Body of pancreas (tissue), 4 donors: Measurements from ENCODE around the gene CYFIP1. TPM values are rescaled to one million over a fixed set of nuclear protein-coding genes. Genes with fewer than 3 reads are reported as not detected.
A peak's percentile ranks its signal among the peaks of the same experiment; 100 is the strongest.

Source experiments
- ATAC-seq: fragments of 150-250 bp; one replicate; pipeline ENCODE4 v1.9.1; 2016
- DNase-seq, 4 donors: peaks; one replicate each; pipeline ENCODE4 v3.0.0-alpha.2; 2019
- H3K27ac ChIP-seq, 4 donors: fragments of 200-600 bp; sonication (generic); 1 replicate in 3 of 4; 2 replicates in 1 of 4; pipeline versions ENCODE4 v1.5.1 to v1.6.1; 2016 to 2019; ENCODE audit warnings: mild to moderate bottlenecking in 1 of 4, mixed read lengths in 1 of 4, moderate library complexity in 1 of 4
- H3K27me3 ChIP-seq, 2 donors: fragments of 200-600 bp; sonication (generic); one replicate each; pipeline ENCODE4 v1.6.0; 2016; ENCODE audit warnings: mild to moderate bottlenecking in 1 of 2
- H3K36me3 ChIP-seq, 2 donors: fragments of 200-600 bp; sonication (generic); replicated peaks in 1 of 2; 2 replicates each; pipeline ENCODE4 v1.5.1; 2016; ENCODE audit warnings: low read depth in 2 of 2; ENCODE audit not compliant: insufficient read depth in 1 of 2
- H3K4me1 ChIP-seq: fragments of 200-600 bp; sonication (generic); one replicate; pipeline ENCODE4 v1.6.0; 2016
- H3K4me3 ChIP-seq, 2 donors: fragments of 200-600 bp; sonication (generic); 1 replicate in 1 of 2; 2 replicates in 1 of 2; pipeline ENCODE4 v1.5.1; 2016 to 2019
- H3K9me3 ChIP-seq, 3 donors: fragments of 200-600 bp; sonication (generic); 1 replicate in 2 of 3; 2 replicates in 1 of 3; pipeline ENCODE4 v1.5.1; 2016
- POLR2A ChIP-seq, 3 donors: fragments of 450-650 bp; IDR thresholded peaks; one replicate each; pipeline ENCODE4 v1.6.1; 2016; ENCODE audit warnings: antibody characterized with exemption in 3 of 3, mild to moderate bottlenecking in 2 of 3
- WGBS, 2 donors: methylation state at CpG; one replicate each; pipeline ENCODE4 v1.1.5; 2017; 5-methylcytosine and 5-hydroxymethylcytosine counted together
- intact Hi-C: fragments of 100-400 bp; cut with DNase I; formaldehyde crosslinking; loops from one replicate; pipeline ENCODE4 v1.15.1; 2023
- total RNA-seq, 2 donors: library from RNA; depleted of rRNA; stranded (reverse); fragments of >200 nt; gene quantifications; one replicate each; pipeline ENCODE4 v1.1.0, GENCODE V29; 2016
- TF ChIP-seq, protein P1 (sequence below), 7 experiments: fragments of 450-650 bp in 4 of 7; fragments of 200-600 bp in 3 of 7; sonication (generic) in 3 of 7; IDR thresholded peaks; one replicate each; pipeline ENCODE4 v1.5.1; 2016 to 2019; ENCODE audit warnings: antibody characterized with exemption in 7 of 7

The CYFIP1 gene
- 10 to 100 TPM; 68.5 to 68.6 TPM for total RNA-seq

- peaks cover 25% of the 10 kb centered on the region for H3K4me1 ChIP-seq
- TF ChIP-seq, protein P1, sequence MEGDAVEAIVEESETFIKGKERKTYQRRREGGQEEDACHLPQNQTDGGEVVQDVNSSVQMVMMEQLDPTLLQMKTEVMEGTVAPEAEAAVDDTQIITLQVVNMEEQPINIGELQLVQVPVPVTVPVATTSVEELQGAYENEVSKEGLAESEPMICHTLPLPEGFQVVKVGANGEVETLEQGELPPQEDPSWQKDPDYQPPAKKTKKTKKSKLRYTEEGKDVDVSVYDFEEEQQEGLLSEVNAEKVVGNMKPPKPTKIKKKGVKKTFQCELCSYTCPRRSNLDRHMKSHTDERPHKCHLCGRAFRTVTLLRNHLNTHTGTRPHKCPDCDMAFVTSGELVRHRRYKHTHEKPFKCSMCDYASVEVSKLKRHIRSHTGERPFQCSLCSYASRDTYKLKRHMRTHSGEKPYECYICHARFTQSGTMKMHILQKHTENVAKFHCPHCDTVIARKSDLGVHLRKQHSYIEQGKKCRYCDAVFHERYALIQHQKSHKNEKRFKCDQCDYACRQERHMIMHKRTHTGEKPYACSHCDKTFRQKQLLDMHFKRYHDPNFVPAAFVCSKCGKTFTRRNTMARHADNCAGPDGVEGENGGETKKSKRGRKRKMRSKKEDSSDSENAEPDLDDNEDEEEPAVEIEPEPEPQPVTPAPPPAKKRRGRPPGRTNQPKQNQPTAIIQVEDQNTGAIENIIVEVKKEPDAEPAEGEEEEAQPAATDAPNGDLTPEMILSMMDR (IDR thresholded peaks at IDR 0.05), result no peak
- TF ChIP-seq POLR2A (IDR thresholded peaks at IDR 0.05), result peak; percentile 78 to 83 (median 79)
- intact Hi-C loops, result no loop called here
- H3K27me3 ChIP-seq, result no peaks in the 10 kb centered on the region
- peak; percentile 89 to 92 (median 92) for DNase-seq
- H3K27ac ChIP-seq, result peak within 1 kb of the TSS; percentile 94
- peak; percentile 92 for ATAC-seq
- peak within 1 kb of the TSS; percentile 64 to 95 for H3K4me3 ChIP-seq
- 0 to 1% methylated on average over 14 to 69 of the region's 93 CpGs for WGBS, 2 donors
- H3K36me3 ChIP-seq, result no peaks in the 10 kb centered on the region
- no peaks in the 10 kb centered on the region for H3K9me3 ChIP-seq
These were observed at the start of gene CYFIP1 for GRCh38 chr15:22980189-22981050. Gene CYFIP1 (minus strand): TSS chr15:22980368. CDS start chr15:22947285, 33,083 bp downstream.

DNA sequence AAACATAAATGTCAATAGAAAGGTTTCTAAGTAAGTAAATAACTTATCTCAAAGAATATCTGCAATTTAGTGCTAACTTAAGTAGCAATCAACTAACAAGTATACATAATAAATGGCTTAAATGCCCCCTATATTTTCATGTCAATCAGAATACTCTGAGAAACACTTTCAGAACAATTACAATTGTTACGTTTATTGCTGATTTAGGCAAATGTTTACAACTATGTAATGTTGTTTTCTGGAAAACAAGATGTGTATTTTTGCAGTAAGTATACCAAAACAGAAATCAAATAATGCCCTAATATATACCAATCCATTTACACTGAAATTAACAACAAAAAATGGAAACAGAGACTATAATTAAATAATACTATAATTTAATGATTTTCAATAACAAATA, 46.0 kb upstream of the CYFIP1 start:
- no peak overlapping the region for H3K27ac ChIP-seq
- H3K4me1 ChIP-seq, result no peaks in the 10 kb centered on the region
- ATAC-seq (no peak), DNase-seq (no peak)
- no peak overlapping the region for H3K4me3 ChIP-seq
- H3K27me3 ChIP-seq, result no peaks in the 10 kb centered on the region
- peaks cover 0 to 55% of the 10 kb centered on the region in 2 donors for H3K36me3 ChIP-seq
- intact Hi-C loops, result no loop called here
- 80 to 82% methylated on average over 1 of the region's 1 CpG for WGBS, 2 donors
- TF ChIP-seq POLR2A (IDR thresholded peaks at IDR 0.05), result no peak
- TF ChIP-seq, protein P1 (IDR thresholded peaks at IDR 0.05), result no peak
- H3K9me3 ChIP-seq, result no peaks in the 10 kb centered on the region

DNA sequence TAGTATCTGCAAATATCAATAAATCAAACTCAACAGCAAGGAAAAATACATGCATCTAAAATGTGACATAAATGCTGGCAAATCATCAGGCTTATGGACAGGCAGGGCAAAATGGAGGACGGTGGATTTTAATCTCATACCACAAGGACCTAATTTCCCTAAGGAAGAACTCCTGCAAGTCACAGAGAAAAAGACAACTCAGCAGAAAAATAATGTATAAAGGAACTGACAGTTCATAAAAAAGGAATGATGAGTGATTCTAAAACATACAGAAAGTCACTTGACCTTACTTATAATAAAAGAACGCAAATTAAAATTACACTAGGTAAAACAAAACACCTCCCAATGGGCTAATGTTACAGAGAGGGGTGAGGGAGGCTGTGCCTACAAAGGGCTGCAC, 42.0 kb upstream of the CYFIP1 start:
- intact Hi-C loops, result no loop called here
- no peak for TF ChIP-seq POLR2A (IDR thresholded peaks at IDR 0.05)
- TF ChIP-seq, protein P1 (IDR thresholded peaks at IDR 0.05), result no peak
- DNase-seq, result no peak
- Histone ChIP-seq H3K27me3 (no peaks in the 10 kb centered on the region), H3K4me1 (no peaks in the 10 kb centered on the region), H3K27ac (no peak overlapping the region), H3K9me3 (no peaks in the 10 kb centered on the region), H3K36me3 (peaks cover 3 to 62% of the 10 kb centered on the region in 2 donors), H3K4me3 (no peak overlapping the region)
- 92 to 93% methylated on average over 2 of the region's 2 CpGs for WGBS, 2 donors
- ATAC-seq, result no peak

GRCh38 chr15:23014394-23015000, 34.3 kb upstream of the CYFIP1 start:
- Histone ChIP-seq H3K27me3 (no peaks in the 10 kb centered on the region), H3K4me3 (no peak overlapping the region), H3K9me3 (no peaks in the 10 kb centered on the region), H3K27ac (no peak overlapping the region), H3K4me1 (no peaks in the 10 kb centered on the region), H3K36me3 (peaks cover 9 to 36% of the 10 kb centered on the region in 2 donors)
- no peak for TF ChIP-seq POLR2A (IDR thresholded peaks at IDR 0.05)
- TF ChIP-seq, protein P1 (IDR thresholded peaks at IDR 0.05), result no peak
- intact Hi-C loops, result no loop called here
- DNase-seq (no peak), ATAC-seq (no peak)
- 98 to 100% methylated on average over 2 to 3 of the region's 3 CpGs for WGBS, 2 donors
